BJ (cell line): ENCODE measurements around the gene KY. TPM values are rescaled to one million over a fixed set of nuclear protein-coding genes. Genes with fewer than 3 reads are reported as not detected.
"Not testable (repeated sequence)": the region's sequence is repeated elsewhere in the genome, so short reads cannot be mapped to it uniquely, and the experiment has no call there.

Source experiments
- CTCF ChIA-PET: fragments of 350-600 bp; formaldehyde crosslinking; extraction: SDS; loops from one replicate; lab custom pipeline; 2021; ENCODE audit warnings: antibody characterized with exemption, inconsistent platforms; lab: Yijun Ruan, JAX
- POLR2A ChIA-PET: fragments of 300-600 bp; sonication (Branson Sonifier 250); formaldehyde crosslinking; extraction: SDS; loops from one replicate; lab custom pipeline; 2021; ENCODE audit warnings: antibody characterized with exemption; lab: Charles Lee
- DNase-seq: peaks from one replicate; pipeline ENCODE4 v3.0.0-alpha.2; 2011; ENCODE audit warnings: low read depth
- H3K27me3 ChIP-seq: 2 replicates; pipeline ENCODE4 v1.6.0; 2011; ENCODE audit warnings: low read length; ENCODE audit not compliant: control insufficient read depth, insufficient read depth
- H3K36me3 ChIP-seq: 2 replicates; pipeline ENCODE4 v1.5.1; 2011; ENCODE audit warnings: low read length; ENCODE audit not compliant: control insufficient read depth, insufficient read depth
- H3K4me3 ChIP-seq: 2 replicates; pipeline ENCODE4 v1.5.1; 2011; ENCODE audit warnings: low read depth, mild to moderate bottlenecking, control low read depth, low read length
- polyA plus RNA-seq: library from polyadenylated mRNA; depleted of rRNA; stranded (reverse); fragments of >200 nt; gene quantifications from 2 replicates; pipeline ENCODE4 v1.2.3, GENCODE V29; 2011
- TF ChIP-seq, protein P1 (sequence below): IDR thresholded peaks from 2 replicates; pipeline ENCODE4 v1.5.1; 2011; ENCODE audit warnings: low read depth, mild to moderate bottlenecking, control low read depth, inconsistent platforms, low read length, moderate library complexity; ENCODE audit not compliant: insufficient read depth

Gene KY
- polyA plus RNA-seq, 1 experiment: 0.05 TPM

DNA sequence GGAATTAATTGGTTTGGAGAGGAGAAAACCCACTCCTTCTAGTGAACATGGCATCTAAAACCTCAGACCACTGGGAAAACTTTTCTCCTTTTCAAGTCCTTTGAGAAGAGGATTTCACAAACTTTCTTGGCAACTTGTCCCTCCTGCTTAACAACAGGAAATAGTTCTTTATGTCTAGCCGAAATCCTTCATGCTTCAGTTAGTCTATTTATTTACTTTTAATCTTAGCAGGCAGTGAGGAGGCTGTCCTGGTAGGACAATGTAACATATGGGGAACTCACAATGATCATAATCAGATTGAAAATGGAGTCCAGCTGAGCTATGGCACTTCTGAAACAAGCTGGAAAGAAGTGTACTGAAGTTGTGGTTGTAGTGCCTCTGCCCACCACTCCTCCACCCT is 50.6 kb downstream of the KY start:
- no peak overlapping the region for H3K4me3 ChIP-seq
- H3K27me3 ChIP-seq: peaks cover 2% of the 10 kb centered on the region; the same call in 1 of the 2 replicates
- ChIA-PET POLR2A (no interaction called here), CTCF (interaction anchor here (0.6 to 8.1 kb wide), 35 partner anchors 8 to 1295 kb away, joined by 3 to 76 read pairs (median 5); partner anchors contain the start of gene KY)
- TF ChIP-seq, protein P1, sequence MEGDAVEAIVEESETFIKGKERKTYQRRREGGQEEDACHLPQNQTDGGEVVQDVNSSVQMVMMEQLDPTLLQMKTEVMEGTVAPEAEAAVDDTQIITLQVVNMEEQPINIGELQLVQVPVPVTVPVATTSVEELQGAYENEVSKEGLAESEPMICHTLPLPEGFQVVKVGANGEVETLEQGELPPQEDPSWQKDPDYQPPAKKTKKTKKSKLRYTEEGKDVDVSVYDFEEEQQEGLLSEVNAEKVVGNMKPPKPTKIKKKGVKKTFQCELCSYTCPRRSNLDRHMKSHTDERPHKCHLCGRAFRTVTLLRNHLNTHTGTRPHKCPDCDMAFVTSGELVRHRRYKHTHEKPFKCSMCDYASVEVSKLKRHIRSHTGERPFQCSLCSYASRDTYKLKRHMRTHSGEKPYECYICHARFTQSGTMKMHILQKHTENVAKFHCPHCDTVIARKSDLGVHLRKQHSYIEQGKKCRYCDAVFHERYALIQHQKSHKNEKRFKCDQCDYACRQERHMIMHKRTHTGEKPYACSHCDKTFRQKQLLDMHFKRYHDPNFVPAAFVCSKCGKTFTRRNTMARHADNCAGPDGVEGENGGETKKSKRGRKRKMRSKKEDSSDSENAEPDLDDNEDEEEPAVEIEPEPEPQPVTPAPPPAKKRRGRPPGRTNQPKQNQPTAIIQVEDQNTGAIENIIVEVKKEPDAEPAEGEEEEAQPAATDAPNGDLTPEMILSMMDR: no peak
- no peak for DNase-seq
- no peaks in the 10 kb centered on the region for H3K36me3 ChIP-seq

DNA sequence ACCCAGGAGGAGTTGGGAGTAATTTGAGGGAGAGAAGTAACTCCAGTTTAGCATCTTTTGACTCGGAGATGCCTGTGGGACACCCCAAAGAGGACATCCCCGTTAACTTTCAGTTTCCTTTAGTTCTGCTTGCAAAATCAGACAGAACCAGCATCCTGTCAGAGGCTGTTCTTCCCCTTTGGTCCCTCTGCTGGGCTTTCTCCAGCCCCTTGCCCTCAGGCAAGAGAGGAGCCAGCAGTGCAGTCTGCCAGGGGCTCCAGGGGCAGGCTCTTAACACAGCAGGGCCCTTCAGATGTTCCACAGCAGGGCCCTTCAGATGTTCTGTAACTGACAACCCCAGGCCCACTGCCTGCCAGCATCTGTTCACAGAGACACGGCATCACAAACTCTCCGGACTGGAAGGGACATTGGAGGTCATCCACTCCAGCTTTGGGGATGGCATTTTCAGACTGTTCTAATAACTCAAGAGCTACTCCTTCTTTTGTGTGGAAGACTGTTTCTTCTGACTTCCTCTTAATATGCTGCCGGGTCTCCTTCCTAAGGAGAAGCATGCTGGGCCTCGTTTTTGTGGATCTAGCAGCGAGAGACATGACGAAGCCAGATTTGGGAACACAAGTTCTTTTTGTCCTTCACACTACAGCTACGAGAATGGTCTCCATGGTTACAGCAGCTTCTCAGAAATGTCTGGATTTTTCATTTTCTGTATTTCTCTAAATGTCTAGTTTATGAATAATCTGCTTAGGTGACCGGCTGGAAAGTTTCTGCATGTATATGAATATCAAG is 51.9 kb downstream of the KY start:
- H3K4me3 ChIP-seq: no peak overlapping the region
- H3K27me3 ChIP-seq: peaks cover 5% of the 10 kb centered on the region; the same call in 1 of the 2 replicates
- H3K36me3 ChIP-seq: no peaks in the 10 kb centered on the region
- ChIA-PET CTCF (interaction anchor here (7.1 to 8.1 kb wide), 2 partner anchors 7 to 157 kb away, joined by 31 to 76 read pairs; no protein-coding TSS in a partner anchor), POLR2A (no interaction called here)
- TF ChIP-seq, protein P1: no peak
- DNase-seq: no peak

DNA sequence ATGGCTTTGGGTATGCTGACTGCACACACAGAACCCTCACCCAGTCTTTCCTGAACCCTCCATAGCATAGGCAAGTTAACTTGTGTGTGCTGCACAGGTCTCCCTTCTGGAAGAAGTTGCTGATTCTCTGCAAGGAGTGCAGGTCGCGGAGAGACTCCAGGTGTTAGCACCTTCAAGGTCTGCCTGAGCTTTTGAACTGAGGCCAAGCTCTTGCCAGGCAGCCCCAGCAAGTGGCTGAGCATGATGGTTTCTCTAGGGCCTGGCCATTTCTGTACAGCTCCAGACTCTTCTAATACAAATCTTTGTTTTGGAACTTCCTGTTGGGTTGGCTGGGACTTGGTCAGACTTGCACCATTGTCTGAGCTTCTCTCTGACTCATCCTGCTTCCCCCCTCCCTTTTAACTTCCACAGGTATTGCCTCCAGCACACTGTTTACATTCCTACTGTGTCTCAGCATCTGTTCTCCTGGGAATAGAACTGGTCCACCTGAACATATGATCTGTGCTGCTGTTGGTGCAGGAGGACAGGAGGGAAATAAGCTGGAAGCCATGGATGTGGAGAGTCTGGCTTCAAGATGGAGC is 53.3 kb downstream of the KY start:
- Histone ChIP-seq H3K36me3 (no peaks in the 10 kb centered on the region), H3K27me3 (peaks cover 3% of the 10 kb centered on the region; the same call in 1 of the 2 replicates), H3K4me3 (no peak overlapping the region)
- ChIA-PET POLR2A (no interaction called here), CTCF (interaction anchor here (1.1 to 8.1 kb wide), 3 partner anchors 17 to 1296 kb away, joined by 3 to 76 read pairs (median 3); no protein-coding TSS in a partner anchor)
- TF ChIP-seq, protein P1: no peak
- no peak for DNase-seq

DNA sequence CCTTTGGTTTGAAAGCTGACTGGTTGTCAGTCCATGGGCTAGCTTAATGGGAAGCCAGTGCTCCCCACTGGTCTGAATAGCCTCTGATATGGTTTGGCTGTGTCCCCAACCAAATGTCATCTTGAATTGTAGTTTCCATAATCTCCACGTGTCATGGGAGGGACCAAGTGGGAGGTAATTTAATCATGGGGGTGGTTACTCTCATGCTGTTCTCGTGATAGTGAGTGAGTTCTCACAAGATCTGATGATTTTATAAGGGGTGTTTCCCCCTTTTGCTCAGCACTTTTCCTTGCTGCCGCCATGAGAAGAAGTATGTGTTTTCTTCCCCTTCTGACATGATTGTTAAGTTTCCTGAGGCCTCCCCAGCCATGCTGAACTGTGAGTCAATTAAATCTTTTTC is 55.8 kb downstream of the KY start:
- POLR2A ChIA-PET, H3K36me3 ChIP-seq, H3K27me3 ChIP-seq, DNase-seq, H3K4me3 ChIP-seq: not testable (repeated sequence)
- CTCF ChIA-PET: interaction anchor here (1.2 to 1.3 kb wide), 2 partner anchors 13 to 909 kb away, joined by 3 read pairs; no protein-coding TSS in a partner anchor

DNA sequence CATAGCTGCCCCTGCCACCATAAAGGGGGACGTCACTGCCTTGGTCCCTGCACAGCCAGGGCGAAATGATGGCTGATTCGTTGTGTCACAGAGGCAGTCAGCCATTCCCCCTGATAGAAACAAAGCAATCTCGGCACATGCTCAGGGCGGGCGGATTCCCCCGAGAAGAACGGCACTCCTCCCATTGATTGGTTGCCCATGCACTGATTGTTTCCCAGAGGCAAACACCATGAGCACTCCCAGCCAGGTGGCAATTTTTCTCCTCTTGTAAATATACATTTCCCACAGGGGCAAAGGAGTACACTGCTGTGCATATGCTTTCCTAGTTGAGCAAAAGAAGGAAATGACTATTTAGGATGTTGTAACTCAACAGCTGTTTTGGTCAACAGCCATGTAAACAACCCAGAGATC is 56.5 kb downstream of the KY start:
- no peak for DNase-seq
- peaks cover 3% of the 10 kb centered on the region; the same call in 1 of the 2 replicates for H3K27me3 ChIP-seq
- ChIA-PET POLR2A (no interaction called here), CTCF (interaction anchor here (1.3 to 4.6 kb wide), 2 partner anchors 8 to 910 kb away, joined by 3 to 31 read pairs; no protein-coding TSS in a partner anchor)
- TF ChIP-seq, protein P1: no peak
- H3K36me3 ChIP-seq: no peaks in the 10 kb centered on the region
- H3K4me3 ChIP-seq: no peak overlapping the region
